ENCODE measurements around the gene TBXA2R.

TBXA2R gene

DNA sequence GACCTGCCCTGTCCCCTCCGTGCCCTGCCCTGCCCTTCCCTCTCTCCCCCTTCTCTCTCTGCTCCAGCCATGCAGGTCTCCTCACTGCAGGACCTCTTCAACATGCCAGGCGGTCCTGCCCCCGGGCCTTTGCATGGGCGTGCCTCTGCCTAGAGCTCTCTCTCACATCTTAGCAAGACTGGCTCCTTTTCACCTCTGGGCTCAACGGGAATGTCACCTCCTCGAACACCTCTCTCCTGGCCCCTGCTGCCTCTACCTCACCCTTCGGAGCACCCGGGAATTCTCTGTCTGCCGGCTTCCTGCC, 54.9 kb downstream of the TBXA2R start:
- Histone ChIP-seq H3K27ac (ENCODE audit: low read depth, low read length) (no peak overlapping the region), H4K20me1 (ENCODE audit: low read depth, low read length) (peaks cover 7% of the 10 kb centered on the region; the same call in 1 of the 2 replicates), H3K9me2 (replicated peaks; ENCODE audit: insufficient read depth, low read length) (no peaks in the 10 kb centered on the region), H3K4me3 (ENCODE audit: insufficient read depth, low read length, poor library complexity, severe bottlenecking) (no peak overlapping the region), H3K9me3 (ENCODE audit: insufficient read depth, low read length) (no peaks in the 10 kb centered on the region), H3K36me3 (ENCODE audit: low read length) (no peaks in the 10 kb centered on the region), H3K27me3 (ENCODE audit: low read length) (no peaks in the 10 kb centered on the region), H3K4me2 (ENCODE audit: low read depth, low read length, poor library complexity, severe bottlenecking) (no peak overlapping the region), H3K79me2 (ENCODE audit: insufficient read depth, low read length) (peaks cover 27% of the 10 kb centered on the region), H3K9ac (ENCODE audit: low read length) (no peak overlapping the region), H3F3A (ENCODE audit: insufficient read depth) (no peaks in the 10 kb centered on the region), H2AFZ (ENCODE audit: low read depth, low read length, severe bottlenecking) (no peak overlapping the region)
- TF ChIP-seq, protein P1, sequence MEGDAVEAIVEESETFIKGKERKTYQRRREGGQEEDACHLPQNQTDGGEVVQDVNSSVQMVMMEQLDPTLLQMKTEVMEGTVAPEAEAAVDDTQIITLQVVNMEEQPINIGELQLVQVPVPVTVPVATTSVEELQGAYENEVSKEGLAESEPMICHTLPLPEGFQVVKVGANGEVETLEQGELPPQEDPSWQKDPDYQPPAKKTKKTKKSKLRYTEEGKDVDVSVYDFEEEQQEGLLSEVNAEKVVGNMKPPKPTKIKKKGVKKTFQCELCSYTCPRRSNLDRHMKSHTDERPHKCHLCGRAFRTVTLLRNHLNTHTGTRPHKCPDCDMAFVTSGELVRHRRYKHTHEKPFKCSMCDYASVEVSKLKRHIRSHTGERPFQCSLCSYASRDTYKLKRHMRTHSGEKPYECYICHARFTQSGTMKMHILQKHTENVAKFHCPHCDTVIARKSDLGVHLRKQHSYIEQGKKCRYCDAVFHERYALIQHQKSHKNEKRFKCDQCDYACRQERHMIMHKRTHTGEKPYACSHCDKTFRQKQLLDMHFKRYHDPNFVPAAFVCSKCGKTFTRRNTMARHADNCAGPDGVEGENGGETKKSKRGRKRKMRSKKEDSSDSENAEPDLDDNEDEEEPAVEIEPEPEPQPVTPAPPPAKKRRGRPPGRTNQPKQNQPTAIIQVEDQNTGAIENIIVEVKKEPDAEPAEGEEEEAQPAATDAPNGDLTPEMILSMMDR (IDR thresholded peaks at IDR 0.05; ENCODE audit: insufficient read depth, low read length, poor library complexity, severe bottlenecking): no peak
- TF ChIP-seq EZH2phosphoT487 (conservative IDR thresholded peaks at IDR 0.05; ENCODE audit: low read length): no peak

DNA sequence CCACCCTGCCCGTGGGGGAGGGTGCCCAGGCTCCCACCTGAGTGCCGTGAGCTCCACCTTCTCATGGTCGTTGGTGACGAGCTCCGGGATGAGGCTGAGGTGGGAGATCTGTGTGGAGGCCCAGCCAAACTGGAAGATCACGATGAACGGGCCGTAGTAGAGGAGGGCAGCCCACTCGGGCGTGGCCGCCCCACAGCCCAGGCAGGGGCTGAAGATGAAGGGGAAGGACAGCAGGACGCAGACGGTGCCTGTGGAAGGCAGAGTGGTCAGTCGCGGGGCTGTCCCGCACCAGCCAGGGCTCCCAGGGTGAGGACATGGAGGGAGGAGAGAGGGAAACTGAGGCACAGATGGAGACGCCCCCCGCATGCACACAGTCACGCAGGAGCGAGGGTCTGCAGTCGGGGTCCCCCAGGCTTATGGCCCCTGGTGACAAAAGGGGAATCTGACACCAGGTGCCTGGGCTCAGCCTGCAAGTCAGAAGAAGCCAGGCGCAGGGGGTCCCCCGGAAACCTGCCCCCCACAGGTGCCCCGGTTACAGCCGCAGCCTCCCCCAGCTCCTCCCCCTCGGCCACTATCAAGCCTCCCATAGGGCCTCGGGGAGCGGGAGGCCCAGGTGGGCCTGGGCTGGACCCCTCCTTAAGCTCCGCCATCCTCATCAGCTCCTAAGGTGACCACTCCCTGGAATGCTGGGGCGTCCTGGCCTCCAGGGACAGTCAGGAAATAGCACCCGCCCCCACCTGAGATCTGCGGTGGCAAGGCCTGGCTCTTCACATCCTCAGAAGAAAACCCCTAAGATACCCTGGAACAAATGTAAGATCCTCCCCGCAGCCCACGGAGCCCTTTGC, 55.5 kb downstream of the TBXA2R start:
- H3K36me3 ChIP-seq (ENCODE audit: low read length): no peaks in the 10 kb centered on the region
- no peak for TF ChIP-seq EZH2phosphoT487 (conservative IDR thresholded peaks at IDR 0.05; ENCODE audit: low read length)
- TF ChIP-seq, protein P1 (IDR thresholded peaks at IDR 0.05; ENCODE audit: insufficient read depth, low read length, poor library complexity, severe bottlenecking): no peak
- no peak overlapping the region for H3K4me2 ChIP-seq (ENCODE audit: low read depth, low read length, poor library complexity, severe bottlenecking)
- no peaks in the 10 kb centered on the region for H3K9me3 ChIP-seq (ENCODE audit: insufficient read depth, low read length)
- no peaks in the 10 kb centered on the region for H3K9me2 ChIP-seq (replicated peaks; ENCODE audit: insufficient read depth, low read length)
- peaks cover 1% of the 10 kb centered on the region; the same call in 1 of the 2 replicates for H4K20me1 ChIP-seq (ENCODE audit: low read depth, low read length)
- H2AFZ ChIP-seq (ENCODE audit: low read depth, low read length, severe bottlenecking): no peak overlapping the region
- H3K27ac ChIP-seq (ENCODE audit: low read depth, low read length): no peak overlapping the region
- H3F3A ChIP-seq (ENCODE audit: insufficient read depth): no peaks in the 10 kb centered on the region
- H3K79me2 ChIP-seq (ENCODE audit: insufficient read depth, low read length): peaks cover 22% of the 10 kb centered on the region
- H3K27me3 ChIP-seq (ENCODE audit: low read length): no peaks in the 10 kb centered on the region
- no peak overlapping the region for H3K4me3 ChIP-seq (ENCODE audit: insufficient read depth, low read length, poor library complexity, severe bottlenecking)
- no peak overlapping the region for H3K9ac ChIP-seq (ENCODE audit: low read length)

DNA sequence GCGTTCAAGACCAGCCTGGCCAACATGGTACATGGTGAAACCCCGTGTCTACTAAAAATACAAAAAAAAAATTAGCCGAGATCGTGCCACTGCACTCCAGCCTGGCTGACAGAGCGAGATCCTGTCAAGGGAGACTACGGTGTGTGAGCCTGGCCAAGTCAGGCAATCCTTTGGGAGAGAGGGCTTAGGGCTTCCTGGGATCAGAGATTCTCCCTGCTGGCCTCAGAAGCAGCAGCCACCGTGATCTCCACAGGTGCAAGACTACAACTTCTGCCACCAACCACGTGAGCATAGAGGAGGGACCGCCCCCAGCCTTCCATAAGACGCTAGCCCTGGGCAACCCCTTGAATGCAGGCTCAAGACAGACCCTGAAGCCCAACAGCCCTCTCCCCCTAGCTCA, 56.9 kb downstream of the TBXA2R start:
- H4K20me1 ChIP-seq (ENCODE audit: low read depth, low read length): no peaks in the 10 kb centered on the region
- H2AFZ ChIP-seq (ENCODE audit: low read depth, low read length, severe bottlenecking): no peak overlapping the region
- H3F3A ChIP-seq (ENCODE audit: insufficient read depth): no peaks in the 10 kb centered on the region
- H3K36me3 ChIP-seq (ENCODE audit: low read length): no peaks in the 10 kb centered on the region
- H3K9me3 ChIP-seq (ENCODE audit: insufficient read depth, low read length): no peaks in the 10 kb centered on the region
- H3K27ac ChIP-seq (ENCODE audit: low read depth, low read length): no peak overlapping the region
- H3K4me3 ChIP-seq (ENCODE audit: insufficient read depth, low read length, poor library complexity, severe bottlenecking): no peak overlapping the region
- no peak for TF ChIP-seq EZH2phosphoT487 (conservative IDR thresholded peaks at IDR 0.05; ENCODE audit: low read length)
- TF ChIP-seq, protein P1 (IDR thresholded peaks at IDR 0.05; ENCODE audit: insufficient read depth, low read length, poor library complexity, severe bottlenecking): no peak
- no peaks in the 10 kb centered on the region for H3K27me3 ChIP-seq (ENCODE audit: low read length)
- H3K79me2 ChIP-seq (ENCODE audit: insufficient read depth, low read length): peaks cover 12% of the 10 kb centered on the region; the same call in 1 of the 2 replicates
- no peaks in the 10 kb centered on the region for H3K9me2 ChIP-seq (replicated peaks; ENCODE audit: insufficient read depth, low read length)
- H3K4me2 ChIP-seq (ENCODE audit: low read depth, low read length, poor library complexity, severe bottlenecking): no peak overlapping the region
- H3K9ac ChIP-seq (ENCODE audit: low read length): no peak overlapping the region

Measured in SU-DHL-6 (cell line).